ENCODE data around the gene MRRF.
"Not testable (repeated sequence)": the region's sequence is repeated elsewhere in the genome, so short reads cannot be mapped to it uniquely, and the experiment has no call there.

MRRF gene

DNA sequence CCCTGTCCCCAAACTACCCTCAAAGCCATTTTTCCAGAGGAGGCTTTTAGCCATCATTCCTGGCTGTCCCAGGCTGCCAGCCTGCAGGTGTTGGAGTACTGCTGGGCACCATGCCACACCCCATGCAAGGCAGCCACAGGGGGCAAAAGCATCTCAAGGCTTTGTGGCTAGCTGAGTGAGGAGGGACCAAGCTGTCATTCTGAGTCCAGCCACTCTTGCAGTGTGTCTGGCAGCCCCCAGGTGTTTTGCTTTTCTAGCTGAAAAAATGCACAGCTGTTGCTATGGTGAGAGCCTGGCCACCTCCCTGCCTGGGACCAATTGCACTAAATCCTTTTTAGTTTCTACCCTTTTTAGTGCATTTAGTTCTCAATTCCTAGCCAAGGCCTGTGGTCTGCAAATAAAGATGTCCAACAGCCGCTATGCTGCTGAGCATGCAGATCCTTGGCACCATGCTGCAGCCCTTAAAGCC is 55.8 kb downstream of the MRRF start:
- H3K4me1 ChIP-seq (ENCODE audit: insufficient read depth, low read length, poor library complexity, severe bottlenecking): no peaks in the 10 kb centered on the region
- H3K4me3 ChIP-seq (ENCODE audit: low read length, poor library complexity, severe bottlenecking): no peak overlapping the region
- no peak overlapping the region for H2AFZ ChIP-seq (ENCODE audit: low read length)
- H3K9me2 ChIP-seq (replicated peaks; ENCODE audit: low read depth, low read length): no peaks in the 10 kb centered on the region
- H4K20me1 ChIP-seq (ENCODE audit: insufficient read depth, low read length, poor library complexity, severe bottlenecking): no peaks in the 10 kb centered on the region
- H3K79me2 ChIP-seq (ENCODE audit: insufficient read depth, low read length): no peaks in the 10 kb centered on the region
- TF ChIP-seq, protein P1, sequence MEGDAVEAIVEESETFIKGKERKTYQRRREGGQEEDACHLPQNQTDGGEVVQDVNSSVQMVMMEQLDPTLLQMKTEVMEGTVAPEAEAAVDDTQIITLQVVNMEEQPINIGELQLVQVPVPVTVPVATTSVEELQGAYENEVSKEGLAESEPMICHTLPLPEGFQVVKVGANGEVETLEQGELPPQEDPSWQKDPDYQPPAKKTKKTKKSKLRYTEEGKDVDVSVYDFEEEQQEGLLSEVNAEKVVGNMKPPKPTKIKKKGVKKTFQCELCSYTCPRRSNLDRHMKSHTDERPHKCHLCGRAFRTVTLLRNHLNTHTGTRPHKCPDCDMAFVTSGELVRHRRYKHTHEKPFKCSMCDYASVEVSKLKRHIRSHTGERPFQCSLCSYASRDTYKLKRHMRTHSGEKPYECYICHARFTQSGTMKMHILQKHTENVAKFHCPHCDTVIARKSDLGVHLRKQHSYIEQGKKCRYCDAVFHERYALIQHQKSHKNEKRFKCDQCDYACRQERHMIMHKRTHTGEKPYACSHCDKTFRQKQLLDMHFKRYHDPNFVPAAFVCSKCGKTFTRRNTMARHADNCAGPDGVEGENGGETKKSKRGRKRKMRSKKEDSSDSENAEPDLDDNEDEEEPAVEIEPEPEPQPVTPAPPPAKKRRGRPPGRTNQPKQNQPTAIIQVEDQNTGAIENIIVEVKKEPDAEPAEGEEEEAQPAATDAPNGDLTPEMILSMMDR (conservative IDR thresholded peaks at IDR 0.05; ENCODE audit: low read length): no peak
- H3K9me3 ChIP-seq (ENCODE audit: insufficient read depth, low read depth, low read length): no peaks in the 10 kb centered on the region
- no peak overlapping the region for H3K4me2 ChIP-seq (ENCODE audit: low read depth, low read length, poor library complexity, severe bottlenecking)
- H3K9ac ChIP-seq (ENCODE audit: low read depth, low read length, poor library complexity, severe bottlenecking): no peak overlapping the region
- H3K27me3 ChIP-seq (ENCODE audit: insufficient read depth, low read length, poor library complexity, severe bottlenecking): no peaks in the 10 kb centered on the region
- peaks cover 26% of the 10 kb centered on the region; the same call in 1 of the 2 replicates for H3K36me3 ChIP-seq (ENCODE audit: insufficient read depth, low read length)
- H3F3A ChIP-seq (ENCODE audit: low read depth): no peaks in the 10 kb centered on the region

DNA sequence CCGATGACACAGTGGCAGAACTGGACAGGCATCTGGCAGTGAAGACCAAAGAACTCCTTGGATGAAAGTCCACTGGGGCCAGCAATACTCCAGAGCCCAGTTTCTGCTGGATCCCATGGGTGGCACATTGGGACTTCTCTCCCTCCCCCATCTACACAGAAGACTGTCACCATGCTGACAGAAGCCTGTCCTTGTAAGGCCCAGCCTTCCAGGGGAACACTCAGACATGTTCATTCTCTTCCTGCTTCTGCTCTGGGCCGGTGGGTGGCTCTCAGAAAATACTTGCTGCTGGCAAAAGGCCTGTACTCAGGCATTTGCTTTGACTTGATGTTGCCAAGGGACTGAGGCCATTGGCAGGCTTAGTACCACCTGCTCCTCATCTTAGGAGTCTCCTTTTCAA is 57.9 kb downstream of the MRRF start:
- no peak overlapping the region for H3K9ac ChIP-seq (ENCODE audit: low read depth, low read length, poor library complexity, severe bottlenecking)
- no peak for TF ChIP-seq EZH2phosphoT487 (IDR thresholded peaks at IDR 0.05; ENCODE audit: borderline replicate concordance)
- TF ChIP-seq, protein P1 (conservative IDR thresholded peaks at IDR 0.05; ENCODE audit: low read length): no peak
- no peaks in the 10 kb centered on the region for H4K20me1 ChIP-seq (ENCODE audit: insufficient read depth, low read length, poor library complexity, severe bottlenecking)
- no peak overlapping the region for H3K4me2 ChIP-seq (ENCODE audit: low read depth, low read length, poor library complexity, severe bottlenecking)
- no peak overlapping the region for H2AFZ ChIP-seq (ENCODE audit: low read length)
- H3K9me3 ChIP-seq (ENCODE audit: insufficient read depth, low read depth, low read length): no peaks in the 10 kb centered on the region
- H3K4me1 ChIP-seq (ENCODE audit: insufficient read depth, low read length, poor library complexity, severe bottlenecking): no peaks in the 10 kb centered on the region
- H3F3A ChIP-seq (ENCODE audit: low read depth): no peaks in the 10 kb centered on the region
- H3K27me3 ChIP-seq (ENCODE audit: insufficient read depth, low read length, poor library complexity, severe bottlenecking): no peaks in the 10 kb centered on the region
- H3K36me3 ChIP-seq (ENCODE audit: insufficient read depth, low read length): peaks cover 21% of the 10 kb centered on the region; the same call in 1 of the 2 replicates
- H3K4me3 ChIP-seq (ENCODE audit: low read length, poor library complexity, severe bottlenecking): no peak overlapping the region
- H3K9me2 ChIP-seq (replicated peaks; ENCODE audit: low read depth, low read length): no peaks in the 10 kb centered on the region
- no peaks in the 10 kb centered on the region for H3K79me2 ChIP-seq (ENCODE audit: insufficient read depth, low read length)

DNA sequence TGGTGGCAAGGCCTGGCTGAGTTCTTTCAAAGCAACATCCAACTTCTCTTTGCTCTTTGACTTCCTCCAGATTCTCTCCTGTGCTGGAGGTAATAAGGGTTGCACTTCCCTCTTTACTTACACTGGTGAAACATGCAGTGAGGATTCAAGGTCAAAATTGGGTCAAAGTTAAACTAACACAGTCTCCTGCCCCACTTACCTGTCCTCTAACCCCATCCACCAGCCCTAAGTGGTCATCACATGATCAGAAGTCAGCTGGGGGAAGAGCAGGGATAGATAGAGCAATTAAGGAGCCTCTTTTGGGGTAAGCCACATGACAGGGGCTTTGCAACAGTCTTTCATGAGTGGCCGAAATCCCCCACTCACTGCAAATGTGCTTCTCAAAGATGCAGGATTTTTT is 60.0 kb downstream of the MRRF start:
- not testable (repeated sequence) for H3K79me2 ChIP-seq (ENCODE audit: insufficient read depth, low read length); H3K27me3 ChIP-seq (ENCODE audit: insufficient read depth, low read length, poor library complexity, severe bottlenecking); H3F3A ChIP-seq (ENCODE audit: low read depth); H4K20me1 ChIP-seq (ENCODE audit: insufficient read depth, low read length, poor library complexity, severe bottlenecking); H3K9me2 ChIP-seq (replicated peaks; ENCODE audit: low read depth, low read length); H3K4me3 ChIP-seq (ENCODE audit: low read length, poor library complexity, severe bottlenecking); H3K9me3 ChIP-seq (ENCODE audit: insufficient read depth, low read depth, low read length); H3K4me1 ChIP-seq (ENCODE audit: insufficient read depth, low read length, poor library complexity, severe bottlenecking); H3K4me2 ChIP-seq (ENCODE audit: low read depth, low read length, poor library complexity, severe bottlenecking); H3K9ac ChIP-seq (ENCODE audit: low read depth, low read length, poor library complexity, severe bottlenecking); H2AFZ ChIP-seq (ENCODE audit: low read length)
- peaks cover 21% of the 10 kb centered on the region; the same call in 1 of the 2 replicates for H3K36me3 ChIP-seq (ENCODE audit: insufficient read depth, low read length)

DNA sequence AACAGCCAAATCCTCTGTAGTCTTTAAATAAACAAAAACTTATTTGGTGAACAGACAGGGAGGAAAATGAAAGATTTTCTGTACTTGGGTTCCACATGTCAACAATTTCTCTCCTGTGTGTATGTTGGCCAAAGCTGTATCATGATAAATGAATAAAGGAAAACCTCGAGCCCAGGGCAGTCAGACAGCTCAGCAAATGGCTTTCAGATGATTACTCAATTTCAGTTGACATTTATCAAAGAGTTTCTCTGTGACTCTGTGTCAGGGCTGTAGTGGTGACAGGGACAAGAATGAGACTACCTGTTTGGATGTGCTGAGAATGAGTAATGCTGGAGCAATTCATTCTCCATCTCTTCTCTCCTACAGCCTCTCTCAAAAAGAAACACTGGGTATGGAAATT is 60.4 kb downstream of the MRRF start:
- Histone ChIP-seq H3K79me2 (ENCODE audit: insufficient read depth, low read length) (no peaks in the 10 kb centered on the region), H3K9ac (ENCODE audit: low read depth, low read length, poor library complexity, severe bottlenecking) (no peak overlapping the region), H3K27me3 (ENCODE audit: insufficient read depth, low read length, poor library complexity, severe bottlenecking) (no peaks in the 10 kb centered on the region), H3K36me3 (ENCODE audit: insufficient read depth, low read length) (peaks cover 21% of the 10 kb centered on the region; the same call in 1 of the 2 replicates), H3K4me1 (ENCODE audit: insufficient read depth, low read length, poor library complexity, severe bottlenecking) (peaks cover 2% of the 10 kb centered on the region), H3K9me2 (replicated peaks; ENCODE audit: low read depth, low read length) (no peaks in the 10 kb centered on the region), H3K9me3 (ENCODE audit: insufficient read depth, low read depth, low read length) (no peaks in the 10 kb centered on the region), H4K20me1 (ENCODE audit: insufficient read depth, low read length, poor library complexity, severe bottlenecking) (no peaks in the 10 kb centered on the region), H3F3A (ENCODE audit: low read depth) (no peaks in the 10 kb centered on the region), H3K4me3 (ENCODE audit: low read length, poor library complexity, severe bottlenecking) (no peak overlapping the region), H2AFZ (ENCODE audit: low read length) (no peak overlapping the region), H3K4me2 (ENCODE audit: low read depth, low read length, poor library complexity, severe bottlenecking) (no peak overlapping the region)
- no peak for TF ChIP-seq EZH2phosphoT487 (IDR thresholded peaks at IDR 0.05; ENCODE audit: borderline replicate concordance)
- TF ChIP-seq, protein P1 (conservative IDR thresholded peaks at IDR 0.05; ENCODE audit: low read length): no peak
